ENCODE results near the gene MUC5AC. TPM values are rescaled to one million over a fixed set of nuclear protein-coding genes. Genes with fewer than 3 reads are reported as not detected.

Gene MUC5AC
- polyA plus RNA-seq, 1 donor from 2014 or later, result not detected

- TF ChIP-seq CTCF (IDR thresholded peaks at IDR 0.05; ENCODE audit: poor library complexity, severe bottlenecking), result no peak
- TF ChIP-seq TAF1 (IDR thresholded peaks at IDR 0.05; ENCODE audit: low read depth), result no peak
- TF ChIP-seq MXI1 (conservative IDR thresholded peaks at IDR 0.05; ENCODE audit: poor library complexity, severe bottlenecking), result no peak
- TF ChIP-seq EZH2 (IDR thresholded peaks at IDR 0.05; ENCODE audit: borderline replicate concordance, insufficient read depth, low read length, poor library complexity, severe bottlenecking), result no peak
- no peak for TF ChIP-seq REST (IDR thresholded peaks at IDR 0.05; ENCODE audit: borderline replicate concordance)
- no peak for TF ChIP-seq EP300 (conservative IDR thresholded peaks at IDR 0.05; ENCODE audit: poor library complexity, severe bottlenecking)
- TF ChIP-seq RAD21 (conservative IDR thresholded peaks at IDR 0.05), result no peak
- TF ChIP-seq POLR2AphosphoS5 (IDR thresholded peaks at IDR 0.05), result no peak
- no peak for TF ChIP-seq SMC3 (conservative IDR thresholded peaks at IDR 0.05; ENCODE audit: poor library complexity)
- Histone ChIP-seq H3K9me2 (ENCODE audit: insufficient read depth, low read length) (no peaks in the 10 kb centered on the region), H3F3A (ENCODE audit: insufficient read depth, low read length, poor library complexity, severe bottlenecking) (no peaks in the 10 kb centered on the region), H3K9ac (ENCODE audit: low read length) (no peak overlapping the region), H3K4me3 (ENCODE audit: low read length) (no peak overlapping the region), H3K27me3 (ENCODE audit: insufficient read depth, low read depth, low read length) (no peaks in the 10 kb centered on the region), H3K4me2 (ENCODE audit: low read length) (no peak overlapping the region), H3K9me3 (ENCODE audit: low read length) (no peaks in the 10 kb centered on the region), H3K27ac (ENCODE audit: low read length) (no peak overlapping the region), H4K20me1 (ENCODE audit: insufficient read depth) (no peaks in the 10 kb centered on the region), H2AFZ (ENCODE audit: low read depth, low read length) (no peak overlapping the region), H3K36me3 (ENCODE audit: insufficient read depth, low read length) (no peaks in the 10 kb centered on the region), H3K79me2 (replicated peaks; ENCODE audit: insufficient read depth, low read length) (no peaks in the 10 kb centered on the region)
Measured at GRCh38 chr11:1121813-1122663, 35.7 kb upstream of the MUC5AC start.

- Histone ChIP-seq H3K4me3 (ENCODE audit: low read length) (no peak overlapping the region), H3K27ac (ENCODE audit: low read length) (no peak overlapping the region), H3K9me3 (ENCODE audit: low read length) (no peaks in the 10 kb centered on the region), H3F3A (ENCODE audit: insufficient read depth, low read length, poor library complexity, severe bottlenecking) (no peaks in the 10 kb centered on the region), H3K36me3 (ENCODE audit: insufficient read depth, low read length) (no peaks in the 10 kb centered on the region), H3K9ac (ENCODE audit: low read length) (no peak overlapping the region), H3K27me3 (ENCODE audit: insufficient read depth, low read depth, low read length) (no peaks in the 10 kb centered on the region), H3K4me2 (ENCODE audit: low read length) (no peak overlapping the region), H3K79me2 (replicated peaks; ENCODE audit: insufficient read depth, low read length) (no peaks in the 10 kb centered on the region), H2AFZ (ENCODE audit: low read depth, low read length) (no peak overlapping the region), H3K9me2 (ENCODE audit: insufficient read depth, low read length) (no peaks in the 10 kb centered on the region), H4K20me1 (ENCODE audit: insufficient read depth) (no peaks in the 10 kb centered on the region)
- no peak for TF ChIP-seq EP300 (conservative IDR thresholded peaks at IDR 0.05; ENCODE audit: poor library complexity, severe bottlenecking)
- TF ChIP-seq MXI1 (conservative IDR thresholded peaks at IDR 0.05; ENCODE audit: poor library complexity, severe bottlenecking), result no peak
- no peak for TF ChIP-seq EZH2 (IDR thresholded peaks at IDR 0.05; ENCODE audit: borderline replicate concordance, insufficient read depth, low read length, poor library complexity, severe bottlenecking)
- TF ChIP-seq CTCF (IDR thresholded peaks at IDR 0.05; ENCODE audit: poor library complexity, severe bottlenecking), result no peak
- no peak for TF ChIP-seq RAD21 (conservative IDR thresholded peaks at IDR 0.05)
- no peak for TF ChIP-seq REST (IDR thresholded peaks at IDR 0.05; ENCODE audit: borderline replicate concordance)
- TF ChIP-seq SMC3 (conservative IDR thresholded peaks at IDR 0.05; ENCODE audit: poor library complexity), result no peak
- no peak for TF ChIP-seq POLR2AphosphoS5 (IDR thresholded peaks at IDR 0.05)
- TF ChIP-seq TAF1 (IDR thresholded peaks at IDR 0.05; ENCODE audit: low read depth), result no peak
Measured at GRCh38 chr11:1122664-1123002, 35.1 kb upstream of the MUC5AC start.
